Panc1 (cell line): ENCODE results near the gene MACF1.

ENCODE experiments used
- POLR2AphosphoS5 ChIP-seq: IDR thresholded peaks from 2 replicates; pipeline ENCODE4 v1.6.1; 2012; ENCODE audit warnings: mild to moderate bottlenecking, low read depth, low read length, moderate library complexity
- TF ChIP-seq, protein P1 (sequence below): fragments of 450-650 bp; IDR thresholded peaks from 2 replicates; pipeline ENCODE4 v1.5.1; 2017; ENCODE audit warnings: mild to moderate bottlenecking

- TF ChIP-seq, protein P1, sequence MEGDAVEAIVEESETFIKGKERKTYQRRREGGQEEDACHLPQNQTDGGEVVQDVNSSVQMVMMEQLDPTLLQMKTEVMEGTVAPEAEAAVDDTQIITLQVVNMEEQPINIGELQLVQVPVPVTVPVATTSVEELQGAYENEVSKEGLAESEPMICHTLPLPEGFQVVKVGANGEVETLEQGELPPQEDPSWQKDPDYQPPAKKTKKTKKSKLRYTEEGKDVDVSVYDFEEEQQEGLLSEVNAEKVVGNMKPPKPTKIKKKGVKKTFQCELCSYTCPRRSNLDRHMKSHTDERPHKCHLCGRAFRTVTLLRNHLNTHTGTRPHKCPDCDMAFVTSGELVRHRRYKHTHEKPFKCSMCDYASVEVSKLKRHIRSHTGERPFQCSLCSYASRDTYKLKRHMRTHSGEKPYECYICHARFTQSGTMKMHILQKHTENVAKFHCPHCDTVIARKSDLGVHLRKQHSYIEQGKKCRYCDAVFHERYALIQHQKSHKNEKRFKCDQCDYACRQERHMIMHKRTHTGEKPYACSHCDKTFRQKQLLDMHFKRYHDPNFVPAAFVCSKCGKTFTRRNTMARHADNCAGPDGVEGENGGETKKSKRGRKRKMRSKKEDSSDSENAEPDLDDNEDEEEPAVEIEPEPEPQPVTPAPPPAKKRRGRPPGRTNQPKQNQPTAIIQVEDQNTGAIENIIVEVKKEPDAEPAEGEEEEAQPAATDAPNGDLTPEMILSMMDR, result no peak
- no peak for TF ChIP-seq POLR2AphosphoS5
These were observed 248.0 kb downstream of the MACF1 start for GRCh38 chr1:39452540-39452939.
